Measurements from ENCODE around the gene SSR3. TPM values are rescaled to one million over a fixed set of nuclear protein-coding genes. Genes with fewer than 3 reads are reported as not detected.

The SSR3 gene
- total and polyA plus RNA-seq, 2 of the 13 experiments (the other 11 are each of a cell fraction or from before 2014, with no cell fraction given) = 229 to 325 TPM

DNA sequence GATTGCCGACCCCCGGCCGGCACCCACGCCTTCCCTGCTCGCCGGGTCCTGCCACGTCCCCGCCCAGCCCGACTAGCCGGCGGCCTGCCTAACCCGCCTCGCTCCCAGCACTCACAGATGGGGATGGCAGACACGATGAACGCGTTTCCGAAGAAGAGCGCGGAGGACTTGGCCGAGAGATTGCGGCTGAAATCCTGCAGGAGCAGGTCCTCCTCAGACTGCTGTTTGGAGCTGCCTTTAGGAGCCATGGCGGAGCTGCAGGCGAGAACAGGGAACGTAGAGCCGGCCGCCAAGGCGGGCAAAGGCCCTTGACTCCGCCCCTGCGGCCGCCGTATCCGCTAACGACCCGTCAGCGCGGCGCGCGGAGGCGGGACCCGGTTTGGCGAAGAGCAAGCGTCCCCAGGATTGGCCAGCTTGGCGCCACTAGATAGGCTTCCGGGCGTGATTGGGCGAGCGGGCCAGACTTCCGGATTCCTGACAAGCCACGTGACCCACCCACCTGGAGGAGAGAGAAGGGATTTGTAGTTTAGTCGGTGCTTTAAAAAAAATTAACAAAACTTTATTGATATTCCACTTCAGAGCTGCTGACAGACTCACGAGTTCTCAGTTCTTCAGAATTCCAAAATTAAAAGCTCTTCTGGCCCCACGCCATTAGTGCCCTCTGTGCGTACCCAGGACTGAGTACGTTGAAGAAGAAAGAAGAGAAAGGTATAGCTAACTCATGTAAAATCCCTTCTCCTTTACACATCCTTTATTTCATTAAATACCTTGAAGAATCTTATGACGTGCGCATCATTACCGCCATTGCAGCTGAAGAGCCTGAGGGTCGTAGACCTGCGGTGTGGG lies at the start of gene SSR3 (continued):
- TF ChIP-seq, protein P1, sequence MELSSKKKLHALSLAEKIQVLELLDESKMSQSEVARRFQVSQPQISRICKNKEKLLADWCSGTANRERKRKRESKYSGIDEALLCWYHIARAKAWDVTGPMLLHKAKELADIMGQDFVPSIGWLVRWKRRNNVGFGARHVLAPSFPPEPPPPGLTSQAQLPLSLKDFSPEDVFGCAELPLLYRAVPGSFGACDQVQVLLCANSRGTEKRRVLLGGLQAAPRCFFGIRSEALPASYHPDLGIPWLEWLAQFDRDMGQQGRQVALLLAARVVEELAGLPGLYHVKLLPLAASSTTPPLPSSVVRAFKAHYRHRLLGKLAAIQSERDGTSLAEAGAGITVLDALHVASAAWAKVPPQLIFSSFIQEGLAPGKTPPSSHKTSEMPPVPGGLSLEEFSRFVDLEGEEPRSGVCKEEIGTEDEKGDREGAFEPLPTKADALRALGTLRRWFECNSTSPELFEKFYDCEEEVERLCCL (CRISPR knock-in tag; IDR thresholded peaks at IDR 0.05; ENCODE audit: borderline replicate concordance) = no peak; the same call in 1 of the 2 replicates
- TF ChIP-seq ZNF577 (CRISPR knock-in tag; IDR thresholded peaks at IDR 0.05; ENCODE audit: borderline replicate concordance, low read depth) = no peak
- TF ChIP-seq ZNF274 (CRISPR knock-in tag; IDR thresholded peaks at IDR 0.05) = no peak
- TF ChIP-seq ZNF224 (CRISPR knock-in tag; IDR thresholded peaks at IDR 0.05) = peak; percentile 59; the same call in 1 of the 2 replicates
- TF ChIP-seq RAD51 (IDR thresholded peaks at IDR 0.05; ENCODE audit: borderline replicate concordance) = peak; percentile 95
- peak; percentile 85; the same call in 1 of the 2 replicates for TF ChIP-seq GZF1 (CRISPR knock-in tag; IDR thresholded peaks at IDR 0.05)
- TF ChIP-seq, protein P2, sequence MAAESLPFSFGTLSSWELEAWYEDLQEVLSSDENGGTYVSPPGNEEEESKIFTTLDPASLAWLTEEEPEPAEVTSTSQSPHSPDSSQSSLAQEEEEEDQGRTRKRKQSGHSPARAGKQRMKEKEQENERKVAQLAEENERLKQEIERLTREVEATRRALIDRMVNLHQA (CRISPR knock-in tag; IDR thresholded peaks at IDR 0.05) = no peak
- TF ChIP-seq SATB2 (CRISPR knock-in tag; IDR thresholded peaks at IDR 0.05) = no peak
- TF ChIP-seq, protein P3, sequence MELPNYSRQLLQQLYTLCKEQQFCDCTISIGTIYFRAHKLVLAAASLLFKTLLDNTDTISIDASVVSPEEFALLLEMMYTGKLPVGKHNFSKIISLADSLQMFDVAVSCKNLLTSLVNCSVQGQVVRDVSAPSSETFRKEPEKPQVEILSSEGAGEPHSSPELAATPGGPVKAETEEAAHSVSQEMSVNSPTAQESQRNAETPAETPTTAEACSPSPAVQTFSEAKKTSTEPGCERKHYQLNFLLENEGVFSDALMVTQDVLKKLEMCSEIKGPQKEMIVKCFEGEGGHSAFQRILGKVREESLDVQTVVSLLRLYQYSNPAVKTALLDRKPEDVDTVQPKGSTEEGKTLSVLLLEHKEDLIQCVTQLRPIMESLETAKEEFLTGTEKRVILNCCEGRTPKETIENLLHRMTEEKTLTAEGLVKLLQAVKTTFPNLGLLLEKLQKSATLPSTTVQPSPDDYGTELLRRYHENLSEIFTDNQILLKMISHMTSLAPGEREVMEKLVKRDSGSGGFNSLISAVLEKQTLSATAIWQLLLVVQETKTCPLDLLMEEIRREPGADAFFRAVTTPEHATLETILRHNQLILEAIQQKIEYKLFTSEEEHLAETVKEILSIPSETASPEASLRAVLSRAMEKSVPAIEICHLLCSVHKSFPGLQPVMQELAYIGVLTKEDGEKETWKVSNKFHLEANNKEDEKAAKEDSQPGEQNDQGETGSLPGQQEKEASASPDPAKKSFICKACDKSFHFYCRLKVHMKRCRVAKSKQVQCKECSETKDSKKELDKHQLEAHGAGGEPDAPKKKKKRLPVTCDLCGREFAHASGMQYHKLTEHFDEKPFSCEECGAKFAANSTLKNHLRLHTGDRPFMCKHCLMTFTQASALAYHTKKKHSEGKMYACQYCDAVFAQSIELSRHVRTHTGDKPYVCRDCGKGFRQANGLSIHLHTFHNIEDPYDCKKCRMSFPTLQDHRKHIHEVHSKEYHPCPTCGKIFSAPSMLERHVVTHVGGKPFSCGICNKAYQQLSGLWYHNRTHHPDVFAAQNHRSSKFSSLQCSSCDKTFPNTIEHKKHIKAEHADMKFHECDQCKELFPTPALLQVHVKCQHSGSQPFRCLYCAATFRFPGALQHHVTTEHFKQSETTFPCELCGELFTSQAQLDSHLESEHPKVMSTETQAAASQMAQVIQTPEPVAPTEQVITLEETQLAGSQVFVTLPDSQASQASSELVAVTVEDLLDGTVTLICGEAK (IDR thresholded peaks at IDR 0.05) = peak; percentile 100
- TF ChIP-seq, protein P3 (CRISPR knock-in tag; IDR thresholded peaks at IDR 0.05) = peak; percentile 100
- TF ChIP-seq, protein P4, sequence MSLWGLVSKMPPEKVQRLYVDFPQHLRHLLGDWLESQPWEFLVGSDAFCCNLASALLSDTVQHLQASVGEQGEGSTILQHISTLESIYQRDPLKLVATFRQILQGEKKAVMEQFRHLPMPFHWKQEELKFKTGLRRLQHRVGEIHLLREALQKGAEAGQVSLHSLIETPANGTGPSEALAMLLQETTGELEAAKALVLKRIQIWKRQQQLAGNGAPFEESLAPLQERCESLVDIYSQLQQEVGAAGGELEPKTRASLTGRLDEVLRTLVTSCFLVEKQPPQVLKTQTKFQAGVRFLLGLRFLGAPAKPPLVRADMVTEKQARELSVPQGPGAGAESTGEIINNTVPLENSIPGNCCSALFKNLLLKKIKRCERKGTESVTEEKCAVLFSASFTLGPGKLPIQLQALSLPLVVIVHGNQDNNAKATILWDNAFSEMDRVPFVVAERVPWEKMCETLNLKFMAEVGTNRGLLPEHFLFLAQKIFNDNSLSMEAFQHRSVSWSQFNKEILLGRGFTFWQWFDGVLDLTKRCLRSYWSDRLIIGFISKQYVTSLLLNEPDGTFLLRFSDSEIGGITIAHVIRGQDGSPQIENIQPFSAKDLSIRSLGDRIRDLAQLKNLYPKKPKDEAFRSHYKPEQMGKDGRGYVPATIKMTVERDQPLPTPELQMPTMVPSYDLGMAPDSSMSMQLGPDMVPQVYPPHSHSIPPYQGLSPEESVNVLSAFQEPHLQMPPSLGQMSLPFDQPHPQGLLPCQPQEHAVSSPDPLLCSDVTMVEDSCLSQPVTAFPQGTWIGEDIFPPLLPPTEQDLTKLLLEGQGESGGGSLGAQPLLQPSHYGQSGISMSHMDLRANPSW (CRISPR knock-in tag; IDR thresholded peaks at IDR 0.05; ENCODE audit: borderline replicate concordance) = no peak; the same call in 1 of the 2 replicates
- TF ChIP-seq RFX5 (IDR thresholded peaks at IDR 0.05; ENCODE audit: low read depth, low read length) = no peak
- TF ChIP-seq KDM2A (CRISPR knock-in tag; IDR thresholded peaks at IDR 0.05; ENCODE audit: borderline replicate concordance, low read depth) = no peak; the same call in 1 of the 2 replicates
- no peak for TF ChIP-seq RBM22 (optimal IDR thresholded peaks at IDR 0.05; ENCODE audit: low read length)
